HCT116 (cell line): Measurements from ENCODE around the gene GPRIN1. TPM values are rescaled to one million over a fixed set of nuclear protein-coding genes. Genes with fewer than 3 reads are reported as not detected.

Experiments
- ATAC-seq: fragments of 200-7000 bp; cut with Tn5 transposase; 2 replicates; pipeline ENCODE4 v1.9.1; 2020; ENCODE audit warnings: mild to moderate bottlenecking, moderate library complexity
- BruUV-seq: library from RNA; stranded (reverse); fragments of 400-500 nt; replicated peaks from 2 replicates; lab custom pipeline; 2021; lab: Mats Ljungman, UMichigan
- CTCF ChIA-PET: fragments of 300-600 bp; sonication (Branson Sonifier 250); formaldehyde crosslinking; loops from one replicate; lab custom pipeline; 2021; ENCODE audit warnings: antibody characterized with exemption; lab: Charles Lee
- POLR2A ChIA-PET: fragments of 300-600, 350-600 bp; sonication (Branson Sonifier 250); formaldehyde crosslinking; loops from one replicate; lab custom pipeline; 2021; ENCODE audit warnings: antibody characterized with exemption; lab: Charles Lee
- RAD21 ChIA-PET, 2 experiments: fragments of 300-600 bp; sonication (Branson Sonifier 250); formaldehyde crosslinking; loops; one replicate each; lab custom pipeline; 2023; ENCODE audit warnings: low total read pairs in 2 of 2; ENCODE audit not compliant: uncharacterized antibody in 2 of 2, unreplicated experiment in 2 of 2, low non-redundant PET in 1 of 2; lab: Charles Lee
- DNase-seq: peaks from one replicate; pipeline ENCODE4 v3.0.0-alpha.2; 2010; ENCODE audit warnings: low read depth, low spot score
- H2AFZ ChIP-seq: fragments of 200-600 bp; shearing (Covaris generic), sonication (generic); 2 replicates; pipeline ENCODE4 v1.6.1; 2017; ENCODE audit warnings: low read depth, mixed run types, mixed read lengths, antibody characterized with exemption, low read length; ENCODE audit not compliant: poor library complexity, severe bottlenecking
- H3K27ac ChIP-seq: 2 replicates; pipeline ENCODE4 v1.5.1; 2012; ENCODE audit warnings: low read depth, low read length
- H3K27me3 ChIP-seq: fragments of 200-600 bp; sonication (generic); 2 replicates; pipeline ENCODE4 v1.6.1; 2016; ENCODE audit warnings: mixed run types, low read length, mixed read lengths; ENCODE audit not compliant: insufficient read depth
- H3K36me3 ChIP-seq, 2 experiments: fragments of 200-500 bp in 1 of 2; fragments of 200-600 bp in 1 of 2; sonication (Bioruptor generic) in 1 of 2; sonication (generic) in 1 of 2; 2 replicates each; pipeline versions ENCODE4 v1.5.1 to v1.6.1; 2014 to 2016; ENCODE audit warnings: low read length in 2 of 2, inconsistent platforms in 1 of 2, mixed read lengths in 1 of 2, mixed run types in 1 of 2; ENCODE audit not compliant: insufficient read depth in 2 of 2, control insufficient read depth in 1 of 2
- H3K4me1 ChIP-seq, 2 experiments: fragments of 200-600 bp in 1 of 2; sonication (generic) in 1 of 2; 2 replicates each; pipeline versions ENCODE4 v1.5.1 to v1.6.1; 2012 to 2017; ENCODE audit warnings: low read length in 2 of 2, inconsistent platforms in 1 of 2, mild to moderate bottlenecking in 1 of 2, mixed read lengths in 1 of 2, mixed run types in 1 of 2, moderate library complexity in 1 of 2; ENCODE audit not compliant: insufficient read depth in 2 of 2, control insufficient read depth in 1 of 2
- H3K4me2 ChIP-seq: fragments of 200-600 bp; sonication (generic); 2 replicates; pipeline ENCODE4 v1.6.1; 2017; ENCODE audit warnings: mixed run types, low read length, mixed read lengths
- H3K4me3 ChIP-seq, 2 experiments: fragments of 200-600 bp in 1 of 2; sonication (generic) in 1 of 2; replicated peaks in 1 of 2; 2 replicates each; pipeline ENCODE4 v1.5.1; 2011 to 2016; ENCODE audit warnings: low read length in 2 of 2, control low read depth in 1 of 2, low read depth in 1 of 2, mild to moderate bottlenecking in 1 of 2, mixed read lengths in 1 of 2, mixed run types in 1 of 2
- H3K79me2 ChIP-seq: fragments of 200-600 bp; sonication (generic); 2 replicates; pipeline ENCODE4 v1.6.1; 2017; ENCODE audit warnings: mild to moderate bottlenecking, mixed run types, low read length, moderate library complexity, mixed read lengths; ENCODE audit not compliant: insufficient read depth
- H3K9ac ChIP-seq: fragments of 200-600 bp; sonication (generic); 2 replicates; pipeline ENCODE4 v1.6.1; 2016; ENCODE audit warnings: low read length, mixed read lengths
- H3K9me2 ChIP-seq: fragments of 200-600 bp; sonication (generic), shearing (Covaris generic); 2 replicates; pipeline ENCODE4 v1.6.1; 2017; ENCODE audit warnings: mixed run types, mild to moderate bottlenecking, moderate library complexity; ENCODE audit not compliant: insufficient read depth
- H3K9me3 ChIP-seq, 2 experiments: fragments of 200-500 bp in 1 of 2; fragments of 200-600 bp in 1 of 2; sonication (Bioruptor generic) in 1 of 2; sonication (generic) in 1 of 2; 2 replicates each; pipeline ENCODE4 v1.6.1; 2014 to 2017; ENCODE audit warnings: low read length in 2 of 2, mixed read lengths in 2 of 2, inconsistent platforms in 1 of 2, low read depth in 1 of 2, mild to moderate bottlenecking in 1 of 2, mixed run types in 1 of 2, moderate library complexity in 1 of 2; ENCODE audit not compliant: control insufficient read depth in 1 of 2, insufficient read depth in 1 of 2
- H4K20me1 ChIP-seq: fragments of 200-600 bp; sonication (generic), shearing (Covaris generic); 2 replicates; pipeline ENCODE4 v1.6.1; 2017; ENCODE audit warnings: mixed run types, mild to moderate bottlenecking, moderate library complexity; ENCODE audit not compliant: insufficient read depth
- ATF3 ChIP-seq: IDR thresholded peaks from 2 replicates; pipeline ENCODE4 v1.6.1; 2012
- CBX3 ChIP-seq: IDR thresholded peaks from 2 replicates; pipeline ENCODE4 v1.6.1; 2012; ENCODE audit warnings: low read depth
- EGR1 ChIP-seq: IDR thresholded peaks from 2 replicates; pipeline ENCODE4 v1.6.1; 2012; ENCODE audit warnings: low read depth
- EZH2 ChIP-seq: fragments of 200-600 bp; sonication (generic); IDR thresholded peaks from 2 replicates; pipeline ENCODE4 v1.6.1; 2017; ENCODE audit warnings: antibody characterized with exemption, mixed run types
- EZH2phosphoT487 ChIP-seq: fragments of 200-600 bp; IDR thresholded peaks from 2 replicates; pipeline ENCODE4 v1.6.1; 2018; ENCODE audit warnings: antibody characterized with exemption, borderline replicate concordance
- JUND ChIP-seq: IDR thresholded peaks from 2 replicates; pipeline ENCODE4 v1.6.1; 2012
- POLR2A ChIP-seq: IDR thresholded peaks from 2 replicates; pipeline ENCODE4 v1.7.0; 2011; ENCODE audit warnings: borderline replicate concordance; ENCODE audit not compliant: insufficient read depth, insufficient read length; ENCODE audit errors: extremely low read depth
- POLR2AphosphoS5 ChIP-seq: IDR thresholded peaks from 2 replicates; pipeline ENCODE4 v1.6.1; 2011; ENCODE audit warnings: mild to moderate bottlenecking, low read depth, low read length, moderate library complexity
- SIN3A ChIP-seq: IDR thresholded peaks from 2 replicates; pipeline ENCODE4 v1.6.1; 2012; ENCODE audit warnings: low read depth
- SP1 ChIP-seq: IDR thresholded peaks from 2 replicates; pipeline ENCODE4 v1.6.1; 2012; ENCODE audit warnings: low read depth
- SRF ChIP-seq: IDR thresholded peaks from 2 replicates; pipeline ENCODE4 v1.6.1; 2012; ENCODE audit warnings: low read depth
- TCF7L2 ChIP-seq: IDR thresholded peaks from 2 replicates; pipeline ENCODE4 v1.7.0; 2011; ENCODE audit warnings: borderline replicate concordance, inconsistent platforms; ENCODE audit not compliant: insufficient read depth, insufficient read length; ENCODE audit errors: extremely low read depth
- ZNF274 ChIP-seq: fragments of 200-500 bp; sonication (Bioruptor generic); IDR thresholded peaks from 2 replicates; pipeline ENCODE4 v1.6.1; 2014; ENCODE audit warnings: mild to moderate bottlenecking, low read depth, low read length, inconsistent platforms
- intact Hi-C: fragments of 100-400 bp; cut with micrococcal nuclease; formaldehyde crosslinking; loops from 2 replicates; pipeline ENCODE4 v1.10.0; 2022
- total RNA-seq: library from RNA; stranded (reverse); gene quantifications from one replicate; pipeline ENCODE4 v1.2.1, GENCODE V29; 2021; ENCODE audit not compliant: unreplicated experiment
- TF ChIP-seq, protein P1 (sequence below), 3 experiments: fragments of 200-600 bp in 1 of 3; sonication (generic) in 1 of 3; IDR thresholded peaks in 2 of 3; conservative IDR thresholded peaks in 1 of 3; 2 replicates each; pipeline ENCODE4 v1.5.1; 2012 to 2017; ENCODE audit warnings: low read depth in 2 of 3, low read length in 2 of 3, antibody characterized with exemption in 1 of 3, borderline replicate concordance in 1 of 3, control low read depth in 1 of 3, mild to moderate bottlenecking in 1 of 3, mixed read lengths in 1 of 3, mixed run types in 1 of 3, moderate library complexity in 1 of 3; ENCODE audit not compliant: insufficient read depth in 1 of 3
- TF ChIP-seq, protein P2 (sequence below): IDR thresholded peaks from 2 replicates; pipeline ENCODE4 v1.6.1; 2012

The GPRIN1 gene
- total RNA-seq, 1 experiment from 2014 or later: 14.2 TPM

GRCh38 chr5:176630681-176631222 lies 20.8 kb upstream of the GPRIN1 start (continued):
- TF ChIP-seq, protein P1, sequence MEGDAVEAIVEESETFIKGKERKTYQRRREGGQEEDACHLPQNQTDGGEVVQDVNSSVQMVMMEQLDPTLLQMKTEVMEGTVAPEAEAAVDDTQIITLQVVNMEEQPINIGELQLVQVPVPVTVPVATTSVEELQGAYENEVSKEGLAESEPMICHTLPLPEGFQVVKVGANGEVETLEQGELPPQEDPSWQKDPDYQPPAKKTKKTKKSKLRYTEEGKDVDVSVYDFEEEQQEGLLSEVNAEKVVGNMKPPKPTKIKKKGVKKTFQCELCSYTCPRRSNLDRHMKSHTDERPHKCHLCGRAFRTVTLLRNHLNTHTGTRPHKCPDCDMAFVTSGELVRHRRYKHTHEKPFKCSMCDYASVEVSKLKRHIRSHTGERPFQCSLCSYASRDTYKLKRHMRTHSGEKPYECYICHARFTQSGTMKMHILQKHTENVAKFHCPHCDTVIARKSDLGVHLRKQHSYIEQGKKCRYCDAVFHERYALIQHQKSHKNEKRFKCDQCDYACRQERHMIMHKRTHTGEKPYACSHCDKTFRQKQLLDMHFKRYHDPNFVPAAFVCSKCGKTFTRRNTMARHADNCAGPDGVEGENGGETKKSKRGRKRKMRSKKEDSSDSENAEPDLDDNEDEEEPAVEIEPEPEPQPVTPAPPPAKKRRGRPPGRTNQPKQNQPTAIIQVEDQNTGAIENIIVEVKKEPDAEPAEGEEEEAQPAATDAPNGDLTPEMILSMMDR (IDR thresholded peaks at IDR 0.05 in 2 of 3, conservative IDR thresholded peaks at IDR 0.05 in 1 of 3; ENCODE audit: borderline replicate concordance in 1 of 3, insufficient read depth in 1 of 3, low read depth in 2 of 3, low read length in 2 of 3): no peak

GRCh38 chr5:176629853-176630680 lies 20.1 kb upstream of the GPRIN1 start, which contains the start of the genes EIF4E1B and SNCB:
TSS of gene EIF4E1B (plus strand) at chr5:176630675. CDS start at chr5:176642788, 12,113 bp downstream.
TSS of gene SNCB (minus strand) at chr5:176630534. CDS start at chr5:176629654, 880 bp downstream.
- H3K9me2 ChIP-seq: no peaks in the 10 kb centered on the region
- intact Hi-C loops: no loop called here
- no peak within 1 kb of the TSS for H3K4me3 ChIP-seq
- H3K79me2 ChIP-seq: no peaks in the 10 kb centered on the region
- H3K9me3 ChIP-seq: no peaks in the 10 kb centered on the region
- peaks cover 0 to 18% of the 10 kb centered on the region in 2 experiments; a peak in 2 of 4 replicates for H3K4me1 ChIP-seq
- ChIA-PET POLR2A (no interaction called here), CTCF (no interaction called here), RAD21 (no interaction called here)
- H3K4me2 ChIP-seq: no peak within 1 kb of the TSS
- no peak within 1 kb of the TSS for H3K9ac ChIP-seq
- H3K27ac ChIP-seq: no peak within 1 kb of the TSS
- no peaks in the 10 kb centered on the region for H3K36me3 ChIP-seq
- TF ChIP-seq POLR2AphosphoS5 (no peak), CBX3 (no peak), TCF7L2 (no peak), ZNF274 (no peak), POLR2A (no peak), ATF3 (no peak), SP1 (no peak), SRF (no peak), SIN3A (no peak), EGR1 (no peak), EZH2 (no peak), EZH2phosphoT487 (no peak), JUND (no peak)
- TF ChIP-seq, protein P2, sequence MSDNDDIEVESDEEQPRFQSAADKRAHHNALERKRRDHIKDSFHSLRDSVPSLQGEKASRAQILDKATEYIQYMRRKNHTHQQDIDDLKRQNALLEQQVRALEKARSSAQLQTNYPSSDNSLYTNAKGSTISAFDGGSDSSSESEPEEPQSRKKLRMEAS: no peak
- H2AFZ ChIP-seq: no peak within 1 kb of the TSS
- BruUV-seq: no TSS peak
- peaks cover 5% of the 10 kb centered on the region; the same call in 1 of the 2 replicates for H3K27me3 ChIP-seq
- no peaks in the 10 kb centered on the region for H4K20me1 ChIP-seq
- ATAC-seq (no peak), DNase-seq (no peak)
